ENCODE measurements around the gene NCOA5.
A peak's percentile ranks its signal among the peaks of the same experiment; 100 is the strongest.

The NCOA5 gene

DNA sequence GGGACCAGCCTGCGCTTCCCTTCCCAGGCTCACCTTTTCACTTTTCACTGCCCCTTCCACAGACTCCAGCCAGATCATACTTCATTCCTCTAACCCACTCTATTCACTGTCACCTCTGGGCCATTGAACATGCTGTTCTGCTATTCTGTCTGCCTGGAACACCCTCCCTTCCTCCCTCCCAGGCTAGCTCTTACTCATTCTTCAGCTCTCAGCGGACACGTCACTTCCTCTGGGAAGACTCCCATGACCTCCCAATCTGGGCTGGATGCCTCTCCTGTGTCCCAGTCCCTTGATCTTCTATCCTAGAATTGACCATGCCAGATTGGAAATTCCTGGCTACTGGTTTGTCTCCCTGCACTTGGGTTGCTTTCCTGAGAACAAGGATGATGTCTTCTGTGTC is 55.7 kb downstream of the NCOA5 start:
- no peak for DNase-seq

DNA sequence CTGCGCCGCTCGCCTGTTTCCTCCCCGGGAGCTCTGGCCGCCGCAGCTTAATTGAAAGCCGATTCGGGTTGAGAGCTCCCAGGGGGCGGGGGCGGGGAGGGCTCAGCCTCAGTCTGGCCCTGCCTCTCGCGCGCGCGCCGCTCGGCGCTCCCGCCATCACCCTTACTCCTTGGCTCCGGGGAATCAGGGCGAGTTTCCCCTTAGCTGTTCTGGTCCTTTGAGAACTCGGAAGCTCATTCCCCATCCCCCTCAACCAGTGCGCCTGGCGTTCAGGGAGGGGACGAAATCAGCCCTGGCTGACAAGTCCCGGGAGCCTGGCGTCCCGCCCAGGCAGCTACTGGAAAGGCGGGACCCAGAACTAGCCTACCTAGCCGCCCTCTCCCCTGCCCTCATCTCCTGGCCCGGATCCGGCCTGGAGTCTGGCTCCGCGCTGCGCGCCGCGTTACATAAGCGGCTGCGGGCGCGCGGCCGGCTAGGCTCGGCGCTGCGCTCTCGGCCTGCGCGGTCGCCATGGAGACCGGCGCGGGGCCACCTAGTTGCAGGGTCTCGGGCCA is 58.0 kb downstream of the NCOA5 start:
- DNase-seq, result peak; percentile 50 to 71

DNA sequence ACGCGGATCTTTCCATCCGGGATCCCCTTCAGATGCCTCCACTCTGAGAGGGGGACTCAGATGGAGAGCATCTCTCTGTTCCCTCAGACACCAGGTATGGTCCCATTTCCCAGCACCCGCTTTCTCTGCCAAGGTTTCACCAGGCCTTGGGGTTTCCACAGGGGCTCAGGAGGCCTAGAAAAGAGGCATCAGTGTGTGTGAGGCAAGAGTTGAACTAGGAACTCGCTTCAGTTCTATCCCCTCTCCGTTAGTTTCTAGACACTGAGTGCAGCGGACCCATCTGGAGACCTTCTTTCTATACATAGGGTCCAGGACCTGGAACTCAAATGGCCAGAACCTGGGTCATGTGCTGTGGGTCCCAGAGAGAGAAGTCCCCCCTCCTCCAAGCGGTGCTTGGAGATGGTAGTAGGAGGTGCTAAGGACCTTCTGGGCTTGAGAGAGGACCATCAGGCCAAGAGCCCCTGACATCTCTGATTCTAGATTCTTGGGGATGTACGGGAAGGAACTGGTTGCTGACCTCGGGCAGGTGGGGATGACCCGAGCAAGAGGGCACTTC is 58.7 kb downstream of the NCOA5 start:
- no peak for DNase-seq

DNA sequence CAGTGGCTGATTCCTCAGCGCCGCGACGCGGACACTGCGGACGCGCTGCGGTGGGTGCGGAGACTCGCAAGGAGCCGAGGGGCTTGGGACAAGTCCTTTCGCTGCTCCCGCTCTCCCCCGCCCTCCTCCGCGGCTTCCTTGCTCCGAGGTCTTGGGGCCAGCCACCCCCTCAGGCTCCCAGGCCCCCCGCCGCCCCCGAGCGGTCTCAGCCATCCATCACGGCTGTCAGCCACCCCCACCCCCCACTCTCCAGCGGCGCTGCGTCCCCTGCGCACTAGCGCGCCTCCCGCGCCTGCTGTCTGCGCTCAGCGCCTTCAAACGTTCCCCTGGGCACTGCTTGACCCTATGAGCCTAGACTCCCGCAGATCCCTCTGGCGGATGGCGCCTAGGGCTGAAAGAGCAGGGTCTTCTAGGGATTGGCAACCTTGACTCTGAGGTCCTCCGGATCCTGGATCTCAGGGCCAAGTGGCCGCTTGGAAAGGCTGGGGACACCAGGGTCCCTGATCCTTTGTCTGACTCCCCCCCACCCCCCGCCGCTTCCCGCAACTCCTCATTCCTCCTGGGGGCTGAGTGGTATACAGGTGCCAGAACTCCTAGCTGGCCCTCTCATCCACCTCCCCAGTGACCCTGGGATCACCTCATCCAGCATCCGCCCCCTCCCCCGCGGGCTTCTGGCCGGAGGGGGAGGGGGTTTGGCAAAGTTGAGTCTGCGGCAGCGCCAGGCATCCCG is 59.3 kb downstream of the NCOA5 start:
- DNase-seq, result no peak

DNA sequence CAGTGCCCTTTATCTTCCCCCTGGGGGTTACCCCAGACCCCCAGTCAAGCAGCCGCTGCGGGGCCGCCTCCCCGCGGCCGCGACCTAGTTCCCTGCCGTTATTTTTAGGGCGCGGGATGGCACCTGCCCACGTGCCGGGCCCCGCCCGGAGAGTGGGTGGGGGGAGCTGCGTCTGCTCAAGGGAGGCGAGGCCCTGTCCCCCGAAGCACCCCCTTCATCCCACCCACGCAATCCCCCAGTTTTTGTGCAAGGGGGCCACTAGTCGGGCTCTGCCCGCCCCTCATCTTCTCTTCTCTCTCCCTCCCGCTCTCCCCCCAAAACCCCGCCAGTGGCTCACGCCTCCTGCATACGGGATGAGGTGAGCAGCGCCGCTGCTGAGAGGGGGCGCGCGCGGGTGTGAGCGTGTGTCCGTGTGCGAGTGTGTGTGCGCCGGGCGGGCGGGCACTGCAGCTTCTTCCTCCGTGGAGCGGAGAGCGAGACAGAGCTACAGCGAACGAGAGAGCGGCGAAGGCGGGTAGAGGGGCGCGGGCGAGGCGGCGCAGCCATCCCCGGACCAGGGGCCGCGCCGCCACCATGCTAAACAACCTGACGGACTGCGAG is 60.9 kb downstream of the NCOA5 start, which contains the start of gene SLC12A5:
Gene SLC12A5 (plus strand): TSS at position 444 of the 600 bp plus-strand sequence. CDS start 130 bp downstream, at position 574.
- no peak for DNase-seq

DNA sequence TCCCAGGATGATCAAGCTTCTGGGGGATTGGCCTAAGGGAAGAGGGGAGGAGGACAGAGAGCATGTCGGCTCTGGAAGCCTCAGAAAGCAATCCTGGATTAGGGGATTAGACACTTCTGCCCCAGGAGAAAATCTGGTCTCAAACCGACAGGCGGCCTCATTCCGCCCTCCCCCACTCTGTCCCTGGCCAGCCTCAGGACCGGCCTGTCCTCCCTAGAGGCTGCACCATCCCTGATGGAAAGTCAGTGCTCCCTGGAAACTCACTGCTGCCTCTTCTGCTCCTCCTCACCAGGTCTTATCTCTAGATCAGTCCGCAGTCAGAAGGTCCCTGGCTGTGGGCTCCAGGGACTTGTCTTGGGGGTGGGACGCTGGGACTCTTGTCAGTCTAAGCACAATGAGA is 61.7 kb downstream of the NCOA5 start:
- no peak for DNase-seq

DNA sequence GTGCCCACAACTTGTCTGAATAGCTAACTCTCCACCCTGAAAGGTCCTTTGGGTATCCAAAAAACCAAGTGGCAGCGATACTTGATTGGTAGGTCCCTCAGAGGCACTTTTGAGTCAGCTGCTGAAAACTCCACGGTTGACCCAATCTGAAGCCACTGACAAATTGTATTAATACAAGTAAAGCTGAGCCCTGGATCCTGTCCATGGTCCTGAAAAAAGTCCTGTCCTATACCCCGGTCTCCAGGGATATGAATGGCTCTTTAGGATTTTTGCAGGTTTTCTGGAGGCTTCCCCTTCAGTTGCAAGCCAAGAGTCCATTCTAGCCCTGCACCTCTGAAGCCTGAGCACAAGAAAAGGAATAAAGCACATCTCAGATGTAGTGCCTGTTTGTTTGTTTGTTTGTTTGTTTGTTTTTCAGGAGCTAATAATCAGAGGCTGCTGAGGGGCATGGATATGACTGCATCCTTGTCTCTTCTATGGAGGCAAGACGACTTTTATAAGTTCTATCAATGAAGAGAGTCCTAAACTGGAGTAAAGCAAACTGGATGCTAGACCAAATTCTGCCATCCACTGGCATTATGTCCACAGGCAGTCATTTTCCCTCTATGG is 62.4 kb downstream of the NCOA5 start:
- DNase-seq, result no peak

DNA sequence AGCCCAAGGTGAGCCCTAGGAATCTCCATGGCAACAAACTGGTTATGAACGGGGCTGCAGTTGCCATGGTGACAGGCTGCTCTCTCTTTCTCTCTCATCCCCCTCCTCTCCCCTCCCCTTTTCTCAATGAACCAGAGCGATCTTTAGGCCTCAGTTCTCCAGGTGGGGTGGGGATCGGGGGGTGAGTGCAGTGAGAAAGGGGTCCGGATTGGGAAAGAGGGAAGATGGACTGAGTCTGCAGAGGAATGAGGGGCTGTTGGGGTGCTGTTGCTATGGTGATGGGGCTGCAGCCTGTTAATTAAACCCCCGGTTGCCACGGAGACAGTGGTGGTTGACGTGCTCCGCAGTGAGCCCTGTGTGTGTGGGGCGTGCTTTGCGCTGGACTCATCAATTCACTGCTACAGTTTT is 64.4 kb downstream of the NCOA5 start:
- no peak for DNase-seq

DNA sequence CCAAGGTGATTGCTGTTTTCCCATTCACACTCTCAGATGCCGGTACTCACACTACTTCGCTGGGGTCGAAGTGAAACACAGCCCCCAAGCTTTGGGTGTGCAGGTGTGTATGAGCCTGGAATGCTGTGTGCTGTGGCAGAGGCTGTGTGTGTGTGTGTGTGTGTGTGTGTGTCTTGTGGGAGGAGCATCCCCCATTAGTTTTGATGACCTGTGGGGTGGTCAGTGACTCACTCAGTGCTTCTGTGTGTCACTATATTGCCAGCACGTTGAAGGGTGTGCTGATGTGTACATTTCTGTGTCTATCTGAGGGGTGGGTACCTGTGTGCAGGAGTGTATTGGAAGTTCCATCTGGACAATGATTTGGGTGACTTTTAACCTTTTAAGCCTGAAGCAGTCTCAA is 65.8 kb downstream of the NCOA5 start:
- no peak for DNase-seq

DNA sequence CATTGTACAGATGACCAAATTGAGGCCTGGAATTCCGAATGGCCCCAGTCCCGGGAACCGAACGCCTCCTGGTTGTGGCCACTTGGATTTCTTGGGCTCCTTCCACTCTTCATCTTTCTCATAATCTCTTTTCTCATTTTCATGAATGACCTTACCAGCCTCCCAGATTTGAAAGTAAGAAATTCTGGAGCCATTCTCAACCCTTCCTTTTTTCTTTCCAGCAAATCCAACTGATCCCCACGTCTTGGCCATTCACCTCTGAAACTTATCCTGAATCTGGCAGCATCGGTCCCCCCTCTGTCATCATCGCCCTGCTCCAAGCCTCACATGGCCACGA is 66.6 kb downstream of the NCOA5 start:
- DNase-seq, result no peak

DNA sequence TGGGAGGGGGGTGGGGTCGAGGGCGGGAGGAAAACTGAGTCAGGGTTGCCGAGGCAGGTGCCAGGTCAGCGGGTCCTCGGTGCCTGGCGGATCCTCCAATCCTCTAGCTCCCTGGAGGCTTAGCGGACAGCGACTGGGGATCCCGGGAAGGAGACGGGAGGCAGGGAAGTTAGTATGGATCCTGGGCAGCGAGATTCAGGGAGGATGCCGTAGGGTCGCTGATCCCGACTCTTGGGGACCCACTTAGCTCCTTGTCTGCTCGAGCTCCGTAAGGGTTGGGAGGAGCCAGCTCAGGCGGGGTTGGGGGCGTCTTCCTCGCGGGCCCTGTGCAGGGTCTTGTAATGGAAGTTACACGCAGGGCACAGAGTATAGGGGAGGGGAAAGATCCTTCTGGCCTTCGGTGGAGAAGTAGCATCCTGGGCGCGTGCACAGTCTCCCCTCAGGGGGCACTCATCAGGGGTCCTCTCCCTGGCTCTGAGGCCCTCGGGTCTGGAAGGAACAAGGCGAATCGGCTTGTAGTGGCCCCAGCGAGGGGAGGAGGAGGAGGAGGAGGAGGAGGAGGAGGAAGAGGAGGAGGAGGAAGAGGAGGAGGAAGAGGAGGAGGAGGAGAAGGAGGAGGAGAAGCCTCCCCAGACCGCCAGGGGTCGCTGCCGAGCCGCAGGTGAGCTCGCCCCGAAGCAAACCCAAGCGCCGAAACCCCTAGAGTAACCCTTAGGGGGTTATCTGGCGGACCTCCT is 67.2 kb downstream of the NCOA5 start:
- DNase-seq, result peak; percentile 18 to 30

DNA sequence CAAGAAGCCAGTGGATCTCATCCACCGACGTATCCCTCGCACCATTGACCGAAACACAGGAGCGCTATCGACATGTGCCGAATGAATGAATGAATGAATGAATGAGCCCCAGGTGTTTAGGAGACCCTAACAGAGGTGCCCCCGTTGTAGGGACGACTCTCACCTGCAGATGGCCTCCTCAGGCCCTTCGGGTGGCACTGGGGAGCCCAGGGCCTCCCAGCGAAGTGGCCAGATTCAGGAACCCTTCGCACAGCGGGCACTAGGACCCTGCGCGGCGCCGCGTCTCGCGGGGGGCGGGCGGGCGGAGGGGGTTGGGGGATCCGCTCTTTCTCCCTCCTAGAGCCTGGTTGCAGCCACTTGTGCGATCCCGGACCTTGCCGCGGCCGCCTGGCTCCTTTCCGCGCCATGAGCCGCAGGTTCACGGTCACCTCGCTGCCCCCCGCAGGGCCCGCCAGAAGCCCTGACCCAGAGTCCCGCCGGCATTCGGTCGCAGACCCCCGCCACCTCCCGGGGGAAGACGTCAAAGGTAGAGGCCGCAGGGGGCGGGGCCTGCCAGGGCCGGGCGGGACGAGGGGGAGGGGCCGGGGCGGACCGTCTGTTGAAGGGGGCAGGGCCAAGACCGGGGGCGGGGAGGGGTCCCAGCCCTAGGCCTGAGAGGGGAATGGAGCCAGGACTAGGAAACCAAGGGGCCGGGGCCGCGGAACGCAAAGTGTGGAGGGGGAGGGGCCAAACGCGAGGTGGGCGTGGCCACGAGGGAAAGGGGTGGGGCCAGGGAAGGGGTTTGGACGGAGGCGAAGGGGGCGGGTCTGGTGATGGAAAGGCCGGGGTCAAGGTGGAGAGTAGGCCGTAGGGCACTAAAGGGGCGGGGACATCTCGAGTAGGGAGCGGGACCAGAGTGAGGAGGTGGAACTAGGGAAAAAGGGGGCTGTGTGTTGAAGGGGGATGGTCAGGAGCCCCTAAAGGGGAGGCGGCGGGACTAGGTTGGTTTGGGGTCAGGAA is 68.1 kb downstream of the NCOA5 start:
- DNase-seq, result peak; percentile 58 to 83

DNA sequence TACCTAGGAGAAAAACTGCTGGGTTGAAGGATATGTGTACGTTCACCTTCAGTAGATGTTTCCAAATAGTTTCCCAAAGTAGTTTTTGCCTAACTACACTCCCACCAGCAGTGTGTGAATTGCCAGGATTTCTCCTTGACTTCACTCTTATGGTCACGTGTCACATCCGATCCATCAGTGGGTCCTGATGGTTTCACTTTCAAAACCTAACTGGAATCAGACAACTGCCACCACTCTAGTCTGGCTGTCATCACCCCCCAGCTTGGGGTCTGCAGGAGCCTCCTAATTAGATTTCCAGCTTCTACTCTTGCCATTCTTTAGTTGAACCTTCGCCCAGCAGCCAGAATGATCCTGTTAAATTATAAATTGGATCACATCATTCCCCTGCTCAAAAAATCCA is 69.2 kb downstream of the NCOA5 start:
- no peak for DNase-seq

DNA sequence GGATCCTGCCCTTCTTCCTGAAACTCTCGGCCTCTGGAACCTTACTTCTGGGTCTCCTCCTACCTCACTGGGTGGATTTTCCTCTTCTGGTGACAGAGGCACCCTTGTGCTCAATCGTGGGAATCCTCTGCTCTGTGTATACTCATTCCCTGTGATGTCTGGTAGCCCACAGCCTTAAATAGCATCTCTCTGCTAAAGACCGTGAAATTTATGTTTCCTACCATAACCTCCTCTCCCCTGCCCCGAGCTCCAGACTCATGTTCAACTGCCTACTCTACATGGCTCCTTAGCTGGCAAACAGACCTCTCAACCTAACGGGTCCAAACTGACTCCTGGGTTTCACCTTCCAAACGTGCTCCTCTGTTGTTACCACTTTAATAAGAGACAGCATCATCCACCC is 71.2 kb downstream of the NCOA5 start:
- no peak for DNase-seq

DNA sequence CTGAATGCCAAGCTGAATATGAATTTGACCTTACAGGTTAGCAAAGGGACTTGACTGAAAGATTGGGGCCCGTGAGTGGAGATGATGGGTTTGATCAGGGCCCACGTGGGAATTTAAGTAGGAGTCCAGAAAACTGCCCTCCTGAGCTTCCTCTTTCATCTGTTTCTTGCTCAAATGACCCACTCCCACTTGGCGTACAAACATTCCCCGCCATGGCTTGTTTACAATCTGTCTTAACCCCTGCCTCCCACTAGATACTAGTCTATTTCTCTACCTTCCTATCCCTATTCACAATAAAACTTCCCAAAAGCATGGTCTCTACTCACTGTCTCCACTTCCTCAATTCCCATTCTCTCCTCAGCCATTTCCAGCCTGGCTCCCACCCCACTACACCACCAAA is 71.7 kb downstream of the NCOA5 start:
- no peak for DNase-seq

DNA sequence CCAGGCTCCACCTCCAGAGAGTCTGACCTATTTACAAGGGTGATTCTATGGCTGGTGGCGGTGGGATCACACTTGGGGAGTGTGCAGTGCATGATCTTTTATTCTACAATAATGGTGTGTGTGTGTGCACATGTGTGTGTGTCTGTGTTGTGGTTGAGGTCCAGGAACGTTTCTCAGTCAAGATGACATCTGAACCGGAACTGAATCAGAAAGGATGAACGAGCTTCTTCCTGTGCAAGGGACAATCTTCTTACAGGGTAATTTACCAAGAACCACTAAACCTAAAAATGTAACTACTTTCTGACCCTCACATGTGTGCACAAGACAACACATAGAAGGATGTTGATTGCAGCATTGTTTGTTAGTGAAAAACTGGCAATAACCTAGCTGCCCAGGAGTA is 72.5 kb downstream of the NCOA5 start:
- no peak for DNase-seq

DNA sequence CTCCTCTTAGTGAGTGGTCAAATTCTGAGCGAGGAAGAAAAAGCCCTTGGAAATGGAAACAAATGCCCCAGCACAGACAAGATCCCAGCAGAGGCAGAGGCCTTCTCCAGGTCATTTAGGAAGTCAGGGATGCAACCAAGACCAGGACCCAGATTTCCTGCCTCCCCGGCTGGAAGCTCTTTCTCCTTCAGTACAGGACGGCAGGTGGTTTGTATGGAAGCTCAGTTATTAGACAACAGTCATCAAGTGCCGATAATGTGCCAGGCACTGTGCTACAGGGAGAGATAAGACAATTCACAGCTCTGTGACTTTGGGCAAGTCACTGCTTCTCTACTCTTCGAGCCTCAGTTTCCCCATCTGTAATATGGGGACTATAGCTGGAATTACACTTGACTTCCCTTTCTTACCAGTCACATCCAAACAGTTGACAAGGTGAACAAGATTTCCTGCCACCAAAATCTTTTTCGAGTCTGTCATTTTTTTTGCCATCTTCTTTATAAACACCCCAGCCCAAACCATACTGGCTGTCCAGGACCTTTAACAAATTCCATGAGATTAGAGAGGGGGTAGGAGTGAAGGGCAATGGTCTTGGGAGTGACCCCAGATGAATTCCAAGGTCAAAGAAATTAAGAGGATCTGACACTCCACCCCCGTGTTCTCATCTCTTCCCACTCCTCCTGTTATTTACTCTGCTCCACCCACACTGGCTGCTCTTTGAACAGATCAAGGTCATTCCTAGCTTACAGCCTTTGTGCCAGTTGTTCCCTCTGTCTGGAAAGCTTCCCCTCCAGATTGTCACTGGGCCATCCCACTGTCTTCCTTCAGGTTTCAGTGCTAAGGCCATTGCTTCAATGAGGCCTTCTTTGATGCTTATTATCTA is 75.0 kb downstream of the NCOA5 start:
- DNase-seq, result no peak

DNA sequence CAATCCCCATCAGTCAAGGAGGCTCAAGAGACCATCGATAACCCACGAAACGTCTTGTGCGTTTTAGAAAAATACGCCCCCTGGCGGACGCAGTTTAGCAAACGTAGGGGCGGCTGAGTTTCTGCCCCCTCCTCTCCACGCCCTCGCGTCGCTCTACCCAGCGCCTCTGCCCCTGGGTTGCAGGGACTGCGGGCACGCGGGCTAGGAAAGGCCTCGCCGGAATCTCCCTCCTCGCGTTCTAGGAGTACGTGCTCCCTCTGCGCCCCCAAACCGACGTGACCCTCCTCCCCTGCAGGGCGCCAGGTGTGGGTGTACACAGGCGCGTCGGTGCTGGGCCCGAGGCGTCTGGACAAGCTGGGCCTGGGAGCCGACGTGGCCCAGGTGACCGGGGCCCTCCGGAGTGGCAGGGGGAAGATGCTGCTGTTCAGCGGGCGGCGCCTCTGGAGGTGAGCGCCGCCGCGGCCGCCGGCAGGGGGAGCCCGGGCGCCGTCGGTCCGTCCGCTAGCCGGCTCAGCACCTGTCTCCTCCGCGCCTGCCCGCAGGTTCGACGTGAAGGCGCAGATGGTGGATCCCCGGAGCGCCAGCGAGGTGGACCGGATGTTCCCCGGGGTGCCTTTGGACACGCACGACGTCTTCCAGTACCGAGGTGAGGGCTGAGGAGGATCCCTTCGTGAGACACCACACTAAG is 75.8 kb downstream of the NCOA5 start:
- peak; percentile 59 to 62 for DNase-seq

DNA sequence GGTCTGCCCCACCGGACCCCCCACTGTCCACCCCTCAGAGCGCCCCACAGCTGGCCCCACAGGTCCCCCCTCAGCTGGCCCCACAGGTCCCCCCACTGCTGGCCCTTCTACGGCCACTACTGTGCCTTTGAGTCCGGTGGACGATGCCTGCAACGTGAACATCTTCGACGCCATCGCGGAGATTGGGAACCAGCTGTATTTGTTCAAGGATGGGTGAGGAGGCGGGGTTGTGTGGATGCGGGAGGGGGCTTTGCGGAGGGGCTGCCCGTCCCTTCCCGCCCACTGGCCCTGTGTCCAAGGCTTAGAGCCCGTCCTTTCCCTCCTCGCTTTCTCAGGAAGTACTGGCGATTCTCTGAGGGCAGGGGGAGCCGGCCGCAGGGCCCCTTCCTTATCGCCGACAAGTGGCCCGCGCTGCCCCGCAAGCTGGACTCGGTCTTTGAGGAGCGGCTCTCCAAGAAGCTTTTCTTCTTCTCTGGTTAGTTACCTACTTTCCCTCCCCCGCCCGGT is 76.4 kb downstream of the NCOA5 start:
- DNase-seq, result no peak

DNA sequence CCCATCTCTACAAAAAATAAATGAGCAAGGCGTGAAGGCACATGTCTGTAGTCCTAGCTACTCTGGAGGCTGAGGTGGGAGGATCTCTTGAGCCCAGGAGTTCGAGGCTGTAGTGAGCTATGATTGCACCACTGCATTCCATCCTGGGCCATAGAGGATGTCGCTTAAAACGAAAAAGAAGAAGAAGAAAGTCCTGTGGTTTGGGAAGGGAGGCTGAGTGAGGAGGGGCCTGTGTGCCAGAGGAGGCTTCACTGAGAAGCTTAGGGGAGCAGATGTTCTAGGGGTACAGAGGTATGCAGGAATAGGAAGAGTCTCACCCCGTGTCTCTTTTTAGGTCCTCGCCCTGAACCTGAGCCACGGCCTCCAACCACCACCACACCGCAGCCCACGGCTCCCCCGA is 76.8 kb downstream of the NCOA5 start:
- no peak for DNase-seq

Data from NCI-H187 (cell line).